Right renal pelvis (tissue), 4 donors: ENCODE results near the gene OR5B17. TPM values are rescaled to one million over a fixed set of nuclear protein-coding genes. Genes with fewer than 3 reads are reported as not detected.
"Not testable (repeated sequence)": the region's sequence is repeated elsewhere in the genome, so short reads cannot be mapped to it uniquely, and the experiment has no call there.

Experiments used
- DNase-seq, 4 donors: peaks; one replicate each; pipeline ENCODE4 v3.0.0-alpha.2; 2013; ENCODE audit warnings: low read depth in 4 of 4, low spot score in 3 of 4, missing footprints in 1 of 4
- polyA plus RNA-seq, 4 donors: library from polyadenylated mRNA; unstranded; fragments of 120-200 nt; gene quantifications; one replicate each; pipeline ENCODE4 v1.2.1, GENCODE V29; 2013; ENCODE audit not compliant: insufficient read length in 4 of 4

Gene OR5B17
- not detected for polyA plus RNA-seq

DNA sequence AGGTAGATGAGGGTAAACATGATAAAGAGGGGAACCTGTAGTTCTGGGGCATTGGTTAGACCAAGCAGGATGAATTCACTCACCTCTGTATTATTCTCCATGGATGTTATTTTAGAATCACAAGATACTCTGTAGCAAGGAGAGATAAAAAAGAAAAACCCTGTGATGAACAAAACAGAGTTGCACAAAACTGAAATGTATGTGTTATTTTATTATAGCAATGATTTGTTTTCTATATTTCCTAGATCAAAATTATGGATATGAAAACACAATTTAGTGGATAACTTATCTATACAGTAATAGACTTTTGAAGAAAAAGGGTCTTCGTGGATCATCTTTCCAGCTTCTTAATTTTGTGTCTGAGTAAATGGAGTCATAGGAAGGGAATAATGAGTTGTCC, at the start of gene OR5B17:
Gene OR5B17, minus strand, starts transcription at position 101 of the 400 bp plus-strand sequence. Its CDS starts 0 bp downstream, at position 101.
- no peak for DNase-seq

DNA sequence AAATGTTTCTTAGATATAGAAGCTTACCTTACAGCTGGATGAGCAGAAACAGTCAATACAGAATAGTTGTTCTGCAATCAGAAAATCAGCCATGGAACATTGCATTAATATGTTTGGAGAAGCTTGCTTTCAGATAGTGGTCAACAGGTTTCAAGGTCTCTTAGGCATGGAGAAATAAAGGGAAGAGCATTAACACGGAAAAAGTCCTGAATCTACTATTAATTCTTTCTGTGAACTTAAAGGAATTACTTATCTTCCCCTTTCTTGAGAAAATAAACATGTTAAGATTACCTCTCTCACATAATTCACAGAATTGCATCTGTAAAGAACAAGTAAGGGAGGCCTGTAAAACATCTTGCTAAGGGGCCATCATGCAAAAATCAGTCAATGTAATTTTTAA, 47.9 kb upstream of the OR5B17 start, which contains the start of gene OR5B3:
Gene OR5B3, minus strand, starts transcription at position 101 of the 400 bp plus-strand sequence. CDS start 3,465 bp downstream, outside the sequence.
- no peak for DNase-seq

DNA sequence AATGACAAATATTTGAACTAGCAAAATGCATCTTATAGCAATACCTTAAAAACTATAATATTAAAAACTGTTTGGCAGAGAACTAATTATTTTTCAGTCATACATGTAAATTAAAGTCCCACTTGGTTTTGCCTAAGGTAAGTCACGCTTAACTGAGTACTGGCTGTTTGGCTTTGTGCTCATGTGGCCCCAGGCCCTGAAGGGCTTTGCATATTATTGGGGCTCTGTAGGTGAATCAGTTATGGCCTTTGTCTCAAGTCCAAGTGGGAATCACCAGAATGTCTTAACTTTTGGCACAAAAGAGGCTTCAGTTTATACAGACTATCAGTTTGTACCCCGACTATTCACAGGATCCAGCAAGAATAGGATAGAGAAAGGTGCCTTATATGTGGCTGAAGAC, 40.8 kb upstream of the OR5B17 start:
- DNase-seq = not testable (repeated sequence)

DNA sequence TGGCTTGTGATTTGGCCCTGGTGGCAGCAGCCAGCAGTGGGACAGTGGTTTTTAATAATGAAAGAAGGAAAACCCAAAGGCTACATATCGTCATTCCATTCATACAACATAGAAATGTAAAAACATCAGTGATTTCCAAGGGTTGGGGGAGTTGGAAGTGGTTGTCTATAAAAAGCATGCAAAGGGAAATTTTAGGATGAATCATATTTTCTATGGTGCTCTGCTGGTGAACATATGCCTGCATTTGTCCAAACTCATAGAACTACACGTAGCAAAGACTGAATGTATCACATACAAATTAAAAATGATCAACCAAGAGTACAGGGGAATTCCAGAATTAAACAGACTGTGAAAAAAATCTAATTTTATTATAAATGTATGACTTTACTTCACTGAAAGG, 36.7 kb upstream of the OR5B17 start:
- DNase-seq = no peak

DNA sequence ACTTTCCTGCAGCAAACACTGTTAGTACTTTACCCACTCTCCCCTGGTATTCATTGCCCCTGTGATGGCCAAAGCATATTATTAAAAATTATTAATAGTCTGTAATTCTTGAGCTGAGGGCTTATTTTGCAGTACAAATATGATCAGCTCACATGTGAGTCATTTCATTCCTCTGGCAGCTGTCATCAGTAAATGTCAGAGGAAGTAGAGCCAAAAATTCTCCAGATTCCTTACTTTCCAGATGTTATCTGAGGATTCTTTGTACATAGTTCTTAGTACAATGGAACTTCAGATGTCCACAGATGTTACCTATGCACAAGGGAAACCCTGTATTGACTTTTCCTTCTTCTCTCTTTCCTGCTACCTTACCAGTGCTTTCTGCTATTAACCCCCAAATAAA, 35.3 kb upstream of the OR5B17 start:
- DNase-seq = no peak

DNA sequence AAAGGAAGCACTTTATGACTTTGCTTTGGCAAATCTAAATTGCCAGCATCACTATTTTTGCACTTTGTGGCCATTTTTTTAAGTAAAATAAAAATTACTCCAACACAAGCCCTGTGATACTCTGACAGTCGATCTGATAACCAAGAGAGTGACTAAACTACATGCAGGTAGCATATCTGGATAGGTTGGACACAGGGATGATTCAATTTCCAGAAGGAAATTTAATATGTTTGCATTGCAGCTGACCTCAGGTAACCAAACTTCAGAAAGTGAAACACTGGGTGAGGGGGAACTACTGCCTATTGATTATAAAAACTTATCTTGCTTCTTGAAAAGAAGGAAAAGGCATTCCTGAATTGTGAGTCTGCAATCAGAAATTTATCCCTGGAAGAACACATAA, 33.9 kb upstream of the OR5B17 start:
- no peak for DNase-seq

DNA sequence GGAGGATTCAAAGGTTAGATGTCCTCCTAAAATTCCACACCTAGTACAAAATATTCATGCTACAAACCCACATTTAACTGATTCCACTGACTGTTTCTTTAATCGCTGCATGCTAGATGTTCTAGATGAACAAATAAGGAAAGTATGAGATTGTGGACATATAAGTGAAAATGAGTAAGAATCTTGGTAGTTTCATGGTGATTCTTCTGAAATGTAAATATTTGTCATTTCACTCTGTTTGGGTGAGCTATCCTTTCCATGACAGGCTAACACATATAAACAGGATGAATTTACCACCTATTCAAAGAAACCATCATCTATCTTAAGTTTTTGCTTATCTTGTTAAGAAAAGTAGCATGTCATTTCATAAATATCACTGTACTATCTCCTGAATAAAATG, 33.0 kb upstream of the OR5B17 start:
- no peak for DNase-seq

DNA sequence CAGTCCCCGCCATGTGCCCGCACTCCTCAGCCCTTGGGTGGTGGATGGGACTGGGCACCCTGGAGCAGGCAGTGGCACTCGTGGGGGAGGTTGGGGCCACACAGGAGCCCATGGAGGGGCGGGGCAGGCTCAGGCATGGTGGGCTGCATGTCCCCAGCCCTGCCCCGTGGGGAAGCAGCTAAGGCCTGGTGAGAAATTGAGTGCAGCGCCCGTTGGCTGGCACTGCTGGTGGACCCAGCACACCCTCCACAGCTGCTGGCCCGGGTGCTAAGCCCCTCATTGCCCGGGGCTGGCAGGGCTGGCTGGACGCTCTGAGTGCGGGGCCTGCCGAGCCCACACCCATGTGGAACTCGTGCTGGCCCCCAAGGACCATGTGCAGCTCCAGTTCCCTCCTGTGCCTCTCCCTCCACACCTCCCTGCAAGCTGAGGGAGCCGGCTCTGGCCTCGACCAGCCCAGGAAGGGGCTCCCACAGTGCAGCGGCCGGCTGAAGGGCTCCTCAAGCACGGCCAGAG, 31.7 kb upstream of the OR5B17 start:
- DNase-seq = no peak

DNA sequence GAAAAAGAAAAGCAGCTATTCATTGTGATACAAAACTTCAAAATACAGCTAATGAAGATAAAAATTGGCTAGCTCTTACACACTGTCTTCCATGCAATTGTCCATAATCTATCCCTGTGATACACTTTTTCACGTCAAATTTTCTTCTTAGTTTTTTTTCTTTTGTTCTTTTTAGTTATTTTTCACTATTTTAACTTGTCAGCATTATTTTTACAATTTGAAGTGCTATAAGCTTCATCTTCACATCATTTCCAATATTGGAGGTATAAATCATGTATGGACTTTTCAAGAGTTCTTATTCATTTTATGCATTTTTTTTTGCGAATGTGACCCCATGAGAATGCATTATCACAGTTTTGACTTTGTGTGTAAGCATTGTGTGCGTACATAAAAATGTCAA, 4.1 kb downstream of the OR5B17 start:
- no peak for DNase-seq

DNA sequence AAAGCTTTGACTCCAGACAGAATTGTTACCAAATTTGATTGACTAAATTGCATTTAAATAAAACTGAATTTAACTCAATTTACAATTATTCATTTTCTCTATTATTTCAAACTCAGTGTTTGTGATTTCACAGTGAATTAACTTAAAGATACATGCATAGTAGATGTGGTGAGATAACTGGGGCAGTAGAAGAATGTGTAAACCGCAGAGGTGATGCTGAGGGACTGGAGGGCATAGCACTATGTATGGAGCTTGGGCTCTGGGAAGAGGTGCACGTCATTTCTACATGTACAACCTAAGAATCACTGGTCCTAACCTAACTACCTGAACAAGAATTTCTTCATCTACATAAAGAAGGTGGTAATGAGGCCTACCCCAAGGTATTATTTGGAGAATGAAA, 13.7 kb downstream of the OR5B17 start:
- no peak for DNase-seq

DNA sequence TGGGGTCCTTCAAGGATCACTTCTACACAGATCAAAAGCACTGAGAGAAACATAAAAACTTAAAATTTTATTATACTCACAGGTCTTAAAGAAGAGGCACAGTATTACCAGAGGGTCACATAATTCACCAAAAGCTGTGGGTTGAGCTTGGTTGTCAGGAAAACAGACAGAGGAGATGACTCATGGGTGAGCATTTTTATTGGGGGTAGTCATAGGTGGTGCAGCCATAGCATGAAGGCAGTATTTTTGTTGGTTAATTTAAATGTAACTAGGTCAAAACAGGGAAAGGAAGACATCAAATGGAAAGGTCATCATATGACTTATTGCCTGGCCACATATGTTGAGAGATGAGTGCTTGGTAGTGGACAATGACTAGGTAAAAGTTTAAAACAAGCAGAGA, 24.2 kb downstream of the OR5B17 start:
- DNase-seq = no peak

DNA sequence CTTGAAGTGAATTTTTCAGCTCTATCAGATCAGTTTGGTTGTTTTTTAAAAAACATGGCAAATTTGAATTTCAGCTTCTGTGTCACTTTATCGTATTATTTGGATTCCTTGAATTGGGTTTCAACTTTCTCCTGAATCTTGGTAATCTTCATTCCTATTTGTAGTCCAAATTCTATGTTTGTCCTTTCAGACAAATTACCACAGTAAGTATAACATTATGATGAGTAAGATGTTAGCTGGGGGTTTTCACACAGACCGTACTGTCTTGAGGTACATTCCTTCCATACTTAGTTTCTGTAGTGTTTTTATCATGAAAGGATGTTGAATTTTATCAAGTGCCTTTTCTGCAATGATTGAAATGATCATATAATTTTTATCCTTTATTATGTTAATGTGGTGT, 28.0 kb downstream of the OR5B17 start:
- DNase-seq = no peak

DNA sequence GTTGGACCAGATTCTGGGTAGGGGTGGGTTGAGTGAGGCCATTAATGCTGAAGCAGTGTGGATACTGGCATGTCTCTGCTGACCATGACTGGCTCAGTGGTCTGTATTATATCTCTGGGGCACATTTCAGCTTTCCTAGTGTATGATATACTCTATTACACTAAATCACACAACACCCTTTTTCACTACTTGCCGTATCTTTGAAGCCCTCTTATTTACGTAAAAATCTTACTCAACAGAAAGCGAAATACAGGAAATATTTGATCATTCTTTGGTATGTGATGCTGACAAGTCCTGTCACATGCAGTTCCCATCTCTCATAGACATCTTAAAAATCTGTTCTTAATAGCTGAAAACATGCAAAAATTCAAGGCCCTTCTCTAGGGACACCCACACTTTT, 40.3 kb downstream of the OR5B17 start:
- no peak for DNase-seq

DNA sequence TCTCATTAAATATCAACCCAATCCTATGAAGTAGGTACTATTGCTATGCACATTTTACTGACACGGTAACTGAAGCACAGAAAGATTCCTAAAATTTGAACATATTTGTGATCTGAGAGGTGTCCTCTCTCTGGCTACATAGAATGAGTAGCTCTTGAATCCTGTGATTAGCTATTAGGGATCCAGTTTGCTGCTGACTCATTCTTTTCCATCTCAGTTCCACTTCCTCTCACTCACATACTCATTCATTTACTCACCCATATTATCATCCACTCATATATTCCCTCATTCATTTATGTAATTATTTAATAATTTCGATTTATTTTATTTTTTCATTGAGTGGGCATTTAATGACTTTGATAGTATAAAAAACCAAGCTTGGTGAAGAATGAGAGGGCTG, 42.7 kb downstream of the OR5B17 start:
- DNase-seq = no peak

Other genes with a start within 250 kb of the OR5B17 start
- not detected for gene OR9I1, start 233.5 kb downstream of the OR5B17 start, polyA plus RNA-seq
- gene OR9Q2, start 170.0 kb downstream of the OR5B17 start, polyA plus RNA-seq = not detected
- gene OR1S2, start 154.9 kb downstream of the OR5B17 start, polyA plus RNA-seq = not detected
- gene OR1S1, start 146.3 kb downstream of the OR5B17 start, polyA plus RNA-seq = not detected
- not detected for gene OR10Q1, start 130.2 kb downstream of the OR5B17 start, polyA plus RNA-seq
- not detected for gene OR10W1, start 90.8 kb downstream of the OR5B17 start, polyA plus RNA-seq
- not detected for gene OR5B3, start 47.8 kb upstream of the OR5B17 start, polyA plus RNA-seq
- gene OR5B2, start 69.1 kb upstream of the OR5B17 start, polyA plus RNA-seq = under 1 TPM in 1 of 4 donors, not detected in 3; 0.03 TPM
- not detected for gene OR5B12, start 83.2 kb upstream of the OR5B17 start, polyA plus RNA-seq
- gene OR5B21, start 149.0 kb upstream of the OR5B17 start, polyA plus RNA-seq = not detected
- 1 to 10 TPM; 7.3 to 8.2 (median 7.7) TPM for gene LPXN, start 216.8 kb upstream of the OR5B17 start, polyA plus RNA-seq
- 10 to 100 TPM; 55.3 to 72.5 (median 69.5) TPM for gene ZFP91, start 220.0 kb upstream of the OR5B17 start, polyA plus RNA-seq